GM23338 (cell line): Measurements from ENCODE around the gene PQBP1. TPM values are rescaled to one million over a fixed set of nuclear protein-coding genes. Genes with fewer than 3 reads are reported as not detected.

Experiments used
- ATAC-seq: fragments of 200-7000 bp; cut with Tn5 transposase; 3 replicates; pipeline ENCODE4 v1.9.1; 2020
- DNase-seq: peaks from one replicate; pipeline ENCODE4 v3.0.0-alpha.2; 2015; ENCODE audit warnings: low spot score
- H2AFZ ChIP-seq: fragments of 200-600 bp; sonication (generic); 2 replicates; pipeline ENCODE4 v1.8.0; 2016; ENCODE audit warnings: antibody characterized with exemption, mild to moderate bottlenecking, moderate library complexity
- H3F3A ChIP-seq: fragments of 200-600 bp; sonication (generic); replicated peaks from 2 replicates; pipeline ENCODE4 v1.8.0; 2017; ENCODE audit warnings: antibody characterized with exemption, mixed run types, low read depth
- H3K27ac ChIP-seq: fragments of 200-600 bp; sonication (generic); 2 replicates; pipeline ENCODE4 v1.6.1; 2016; ENCODE audit warnings: low read depth
- H3K27me3 ChIP-seq: fragments of 200-600 bp; sonication (generic); 2 replicates; pipeline ENCODE4 v1.8.0; 2016; ENCODE audit warnings: mild to moderate bottlenecking, mixed run types, moderate library complexity; ENCODE audit not compliant: insufficient read depth
- H3K36me3 ChIP-seq: fragments of 200-600 bp; sonication (generic); 2 replicates; pipeline ENCODE4 v1.8.0; 2016; ENCODE audit warnings: mild to moderate bottlenecking; ENCODE audit not compliant: insufficient read depth
- H3K4me1 ChIP-seq: fragments of 200-600 bp; sonication (generic); 2 replicates; pipeline ENCODE4 v1.8.0; 2016; ENCODE audit warnings: mild to moderate bottlenecking, moderate library complexity; ENCODE audit not compliant: insufficient read depth
- H3K4me2 ChIP-seq: fragments of 200-600 bp; sonication (generic); 2 replicates; pipeline ENCODE4 v1.7.1; 2017; ENCODE audit warnings: mixed run types
- H3K4me3 ChIP-seq: fragments of 200-600 bp; sonication (generic); 2 replicates; pipeline ENCODE4 v1.6.1; 2016; ENCODE audit warnings: mixed run types
- H3K79me2 ChIP-seq: fragments of 200-600 bp; sonication (generic); replicated peaks from 2 replicates; pipeline ENCODE4 v1.8.0; 2017; ENCODE audit warnings: mild to moderate bottlenecking; ENCODE audit not compliant: insufficient read depth
- H3K9me2 ChIP-seq: fragments of 200-600 bp; sonication (generic); 2 replicates; pipeline ENCODE4 v1.8.0; 2017; ENCODE audit not compliant: insufficient read depth
- H4K20me1 ChIP-seq: fragments of 200-600 bp; sonication (generic); replicated peaks from 2 replicates; pipeline ENCODE4 v1.8.0; 2017; ENCODE audit warnings: mild to moderate bottlenecking; ENCODE audit not compliant: insufficient read depth
- H3K27ac Mint-ChIP-seq: 2 replicates; pipeline ENCODE4 v1.8.0; 2020; ENCODE audit warnings: inconsistent platforms, mild to moderate bottlenecking, moderate library complexity, mixed read lengths
- H3K27me3 Mint-ChIP-seq: 3 replicates; pipeline ENCODE4 v1.8.0; 2022; ENCODE audit warnings: low read depth, mild to moderate bottlenecking, moderate library complexity, mixed read lengths, inconsistent platforms; ENCODE audit not compliant: insufficient read depth, poor library complexity
- H3K36me3 Mint-ChIP-seq: 3 replicates; pipeline ENCODE4 v1.8.0; 2021; ENCODE audit warnings: low read depth, mild to moderate bottlenecking, inconsistent platforms, moderate library complexity, mixed read lengths
- H3K4me1 Mint-ChIP-seq: 3 replicates; pipeline ENCODE4 v1.8.0; 2020; ENCODE audit warnings: mild to moderate bottlenecking, inconsistent platforms, mixed read lengths
- H3K4me3 Mint-ChIP-seq: 3 replicates; pipeline ENCODE4 v1.8.0; 2021; ENCODE audit warnings: moderate library complexity, mild to moderate bottlenecking, inconsistent platforms, mixed read lengths
- H3K9me3 Mint-ChIP-seq: 3 replicates; pipeline ENCODE4 v1.8.0; 2020; ENCODE audit warnings: moderate library complexity, mild to moderate bottlenecking, inconsistent platforms, mixed read lengths
- EZH2 ChIP-seq: fragments of 200-600 bp; sonication (generic); IDR thresholded peaks from one replicate; pipeline ENCODE4 v1.8.0; 2017; ENCODE audit warnings: antibody characterized with exemption, mild to moderate bottlenecking, low read depth; ENCODE audit not compliant: unreplicated experiment
- NANOG ChIP-seq: IDR thresholded peaks from 2 replicates; pipeline ENCODE4 v1.6.1; 2016; ENCODE audit warnings: antibody characterized with exemption, borderline replicate concordance
- POLR2AphosphoS5 ChIP-seq: IDR thresholded peaks from 2 replicates; pipeline ENCODE4 v1.6.1; 2016; ENCODE audit warnings: antibody characterized with exemption, low read depth
- STAT1 ChIP-seq: IDR thresholded peaks from one replicate; pipeline ENCODE4 v1.6.1; 2016; ENCODE audit warnings: antibody characterized with exemption; ENCODE audit not compliant: unreplicated experiment
- polyA plus RNA-seq: library from polyadenylated mRNA; unstranded; fragments of >200 nt; fragmentation: Nextera tagmentation; extraction: Ambion mirVana; gene quantifications from 2 replicates; pipeline ENCODE4 v1.2.1, GENCODE V29; 2016
- total RNA-seq: library from RNA; depleted of rRNA; stranded (reverse); fragments of >200 nt; shearing (Covaris generic); gene quantifications from 2 replicates; pipeline ENCODE4 v1.2.3, GENCODE V29; 2014
- TF ChIP-seq, protein P1 (sequence below): fragments of 250-450 bp; sonication (Bioruptor Pico); IDR thresholded peaks from 2 replicates; pipeline ENCODE4 v1.5.0; 2020; ENCODE audit warnings: mild to moderate bottlenecking, moderate library complexity
- TF ChIP-seq, protein P2 (sequence below): IDR thresholded peaks from one replicate; pipeline ENCODE4 v1.6.1; 2018; ENCODE audit warnings: antibody characterized with exemption; ENCODE audit not compliant: unreplicated experiment

PQBP1 gene
- total and polyA plus RNA-seq, 2 experiments from 2014 or later: 63.4 to 130 TPM

DNA sequence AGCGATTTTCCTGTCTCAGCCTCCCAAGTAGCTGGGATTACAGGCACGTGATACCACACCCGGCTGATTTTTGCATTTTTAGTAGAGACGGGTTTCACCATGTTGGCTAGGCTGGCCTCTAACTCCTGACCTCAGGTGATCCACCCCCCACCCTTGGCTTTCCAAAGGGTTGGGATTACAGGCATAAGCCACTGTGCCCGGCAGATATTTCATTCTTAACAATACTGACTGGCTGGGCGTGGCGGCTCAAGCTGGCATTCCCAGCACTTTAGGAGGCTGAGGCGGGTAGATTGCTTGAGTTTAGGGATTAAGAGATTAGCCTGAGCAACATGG, 1.3 kb downstream of the PQBP1 start:
- H3K4me3 ChIP-seq: no peak overlapping the region
- peak overlapping the region; percentile 85; the same call in 1 of the 2 replicates for H3K4me2 ChIP-seq
- H3K36me3 Mint-ChIP-seq: peaks cover 45% of the 10 kb centered on the region

More for the DNA sequence above, 1.3 kb downstream of the PQBP1 start:
- H3K9me3 Mint-ChIP-seq: no peaks in the 10 kb centered on the region
- H3K9me2 ChIP-seq: no peaks in the 10 kb centered on the region
- ATAC-seq (no peak), DNase-seq (no peak)
- peaks cover 3% of the 10 kb centered on the region for H3K27me3 Mint-ChIP-seq
- H2AFZ ChIP-seq: no peak overlapping the region
- TF ChIP-seq POLR2AphosphoS5 (no peak), STAT1 (no peak), EZH2 (no peak), NANOG (no peak)
- TF ChIP-seq, protein P1, sequence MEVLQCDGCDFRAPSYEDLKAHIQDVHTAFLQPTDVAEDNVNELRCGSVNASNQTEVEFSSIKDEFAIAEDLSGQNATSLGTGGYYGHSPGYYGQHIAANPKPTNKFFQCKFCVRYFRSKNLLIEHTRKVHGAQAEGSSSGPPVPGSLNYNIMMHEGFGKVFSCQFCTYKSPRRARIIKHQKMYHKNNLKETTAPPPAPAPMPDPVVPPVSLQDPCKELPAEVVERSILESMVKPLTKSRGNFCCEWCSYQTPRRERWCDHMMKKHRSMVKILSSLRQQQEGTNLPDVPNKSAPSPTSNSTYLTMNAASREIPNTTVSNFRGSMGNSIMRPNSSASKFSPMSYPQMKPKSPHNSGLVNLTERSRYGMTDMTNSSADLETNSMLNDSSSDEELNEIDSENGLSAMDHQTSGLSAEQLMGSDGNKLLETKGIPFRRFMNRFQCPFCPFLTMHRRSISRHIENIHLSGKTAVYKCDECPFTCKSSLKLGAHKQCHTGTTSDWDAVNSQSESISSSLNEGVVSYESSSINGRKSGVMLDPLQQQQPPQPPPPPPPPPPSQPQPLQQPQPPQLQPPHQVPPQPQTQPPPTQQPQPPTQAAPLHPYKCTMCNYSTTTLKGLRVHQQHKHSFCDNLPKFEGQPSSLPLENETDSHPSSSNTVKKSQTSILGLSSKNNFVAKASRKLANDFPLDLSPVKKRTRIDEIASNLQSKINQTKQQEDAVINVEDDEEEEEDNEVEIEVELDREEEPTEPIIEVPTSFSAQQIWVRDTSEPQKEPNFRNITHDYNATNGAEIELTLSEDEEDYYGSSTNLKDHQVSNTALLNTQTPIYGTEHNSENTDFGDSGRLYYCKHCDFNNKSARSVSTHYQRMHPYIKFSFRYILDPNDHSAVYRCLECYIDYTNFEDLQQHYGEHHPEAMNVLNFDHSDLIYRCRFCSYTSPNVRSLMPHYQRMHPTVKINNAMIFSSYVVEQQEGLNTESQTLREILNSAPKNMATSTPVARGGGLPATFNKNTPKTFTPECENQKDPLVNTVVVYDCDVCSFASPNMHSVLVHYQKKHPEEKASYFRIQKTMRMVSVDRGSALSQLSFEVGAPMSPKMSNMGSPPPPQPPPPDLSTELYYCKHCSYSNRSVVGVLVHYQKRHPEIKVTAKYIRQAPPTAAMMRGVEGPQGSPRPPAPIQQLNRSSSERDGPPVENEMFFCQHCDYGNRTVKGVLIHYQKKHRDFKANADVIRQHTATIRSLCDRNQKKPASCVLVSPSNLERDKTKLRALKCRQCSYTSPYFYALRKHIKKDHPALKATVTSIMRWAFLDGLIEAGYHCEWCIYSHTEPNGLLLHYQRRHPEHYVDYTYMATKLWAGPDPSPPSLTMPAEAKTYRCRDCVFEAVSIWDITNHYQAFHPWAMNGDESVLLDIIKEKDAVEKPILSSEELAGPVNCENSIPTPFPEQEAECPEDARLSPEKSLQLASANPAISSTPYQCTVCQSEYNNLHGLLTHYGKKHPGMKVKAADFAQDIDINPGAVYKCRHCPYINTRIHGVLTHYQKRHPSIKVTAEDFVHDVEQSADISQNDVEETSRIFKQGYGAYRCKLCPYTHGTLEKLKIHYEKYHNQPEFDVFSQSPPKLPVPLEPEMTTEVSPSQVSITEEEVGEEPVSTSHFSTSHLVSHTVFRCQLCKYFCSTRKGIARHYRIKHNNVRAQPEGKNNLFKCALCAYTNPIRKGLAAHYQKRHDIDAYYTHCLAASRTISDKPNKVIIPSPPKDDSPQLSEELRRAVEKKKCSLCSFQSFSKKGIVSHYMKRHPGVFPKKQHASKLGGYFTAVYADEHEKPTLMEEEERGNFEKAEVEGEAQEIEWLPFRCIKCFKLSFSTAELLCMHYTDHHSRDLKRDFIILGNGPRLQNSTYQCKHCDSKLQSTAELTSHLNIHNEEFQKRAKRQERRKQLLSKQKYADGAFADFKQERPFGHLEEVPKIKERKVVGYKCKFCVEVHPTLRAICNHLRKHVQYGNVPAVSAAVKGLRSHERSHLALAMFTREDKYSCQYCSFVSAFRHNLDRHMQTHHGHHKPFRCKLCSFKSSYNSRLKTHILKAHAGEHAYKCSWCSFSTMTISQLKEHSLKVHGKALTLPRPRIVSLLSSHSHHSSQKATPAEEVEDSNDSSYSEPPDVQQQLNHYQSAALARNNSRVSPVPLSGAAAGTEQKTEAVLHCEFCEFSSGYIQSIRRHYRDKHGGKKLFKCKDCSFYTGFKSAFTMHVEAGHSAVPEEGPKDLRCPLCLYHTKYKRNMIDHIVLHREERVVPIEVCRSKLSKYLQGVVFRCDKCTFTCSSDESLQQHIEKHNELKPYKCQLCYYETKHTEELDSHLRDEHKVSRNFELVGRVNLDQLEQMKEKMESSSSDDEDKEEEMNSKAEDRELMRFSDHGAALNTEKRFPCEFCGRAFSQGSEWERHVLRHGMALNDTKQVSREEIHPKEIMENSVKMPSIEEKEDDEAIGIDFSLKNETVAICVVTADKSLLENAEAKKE (CRISPR knock-in tag): no peak
- TF ChIP-seq, protein P2, sequence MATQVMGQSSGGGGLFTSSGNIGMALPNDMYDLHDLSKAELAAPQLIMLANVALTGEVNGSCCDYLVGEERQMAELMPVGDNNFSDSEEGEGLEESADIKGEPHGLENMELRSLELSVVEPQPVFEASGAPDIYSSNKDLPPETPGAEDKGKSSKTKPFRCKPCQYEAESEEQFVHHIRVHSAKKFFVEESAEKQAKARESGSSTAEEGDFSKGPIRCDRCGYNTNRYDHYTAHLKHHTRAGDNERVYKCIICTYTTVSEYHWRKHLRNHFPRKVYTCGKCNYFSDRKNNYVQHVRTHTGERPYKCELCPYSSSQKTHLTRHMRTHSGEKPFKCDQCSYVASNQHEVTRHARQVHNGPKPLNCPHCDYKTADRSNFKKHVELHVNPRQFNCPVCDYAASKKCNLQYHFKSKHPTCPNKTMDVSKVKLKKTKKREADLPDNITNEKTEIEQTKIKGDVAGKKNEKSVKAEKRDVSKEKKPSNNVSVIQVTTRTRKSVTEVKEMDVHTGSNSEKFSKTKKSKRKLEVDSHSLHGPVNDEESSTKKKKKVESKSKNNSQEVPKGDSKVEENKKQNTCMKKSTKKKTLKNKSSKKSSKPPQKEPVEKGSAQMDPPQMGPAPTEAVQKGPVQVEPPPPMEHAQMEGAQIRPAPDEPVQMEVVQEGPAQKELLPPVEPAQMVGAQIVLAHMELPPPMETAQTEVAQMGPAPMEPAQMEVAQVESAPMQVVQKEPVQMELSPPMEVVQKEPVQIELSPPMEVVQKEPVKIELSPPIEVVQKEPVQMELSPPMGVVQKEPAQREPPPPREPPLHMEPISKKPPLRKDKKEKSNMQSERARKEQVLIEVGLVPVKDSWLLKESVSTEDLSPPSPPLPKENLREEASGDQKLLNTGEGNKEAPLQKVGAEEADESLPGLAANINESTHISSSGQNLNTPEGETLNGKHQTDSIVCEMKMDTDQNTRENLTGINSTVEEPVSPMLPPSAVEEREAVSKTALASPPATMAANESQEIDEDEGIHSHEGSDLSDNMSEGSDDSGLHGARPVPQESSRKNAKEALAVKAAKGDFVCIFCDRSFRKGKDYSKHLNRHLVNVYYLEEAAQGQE: no peak
- H3K4me1 Mint-ChIP-seq: peaks cover 5% of the 10 kb centered on the region
- no peaks in the 10 kb centered on the region; the same call in 1 of the 2 replicates for H3K36me3 ChIP-seq
- H3K27me3 ChIP-seq: no peaks in the 10 kb centered on the region
- no peak overlapping the region for H3K27ac ChIP-seq
- no peaks in the 10 kb centered on the region; the same call in 1 of the 2 replicates for H3K4me1 ChIP-seq
- H4K20me1 ChIP-seq: no peaks in the 10 kb centered on the region
- peaks cover 41% of the 10 kb centered on the region for H3K79me2 ChIP-seq
- H3K27ac Mint-ChIP-seq: no peak overlapping the region
- H3F3A ChIP-seq: no peaks in the 10 kb centered on the region
- H3K4me3 Mint-ChIP-seq: peak overlapping the region; percentile 88; the same call in 2 of the 3 replicates
